NCI-H446 (cell line): ENCODE data around the gene DLG2.
"Not testable (repeated sequence)": the region's sequence is repeated elsewhere in the genome, so short reads cannot be mapped to it uniquely, and the experiment has no call there.

Experiments used
- DNase-seq, 2 experiments: peaks; one replicate each; lab custom pipeline; 2025; lab: John Stamatoyannopoulos, UW

DLG2 gene

DNA sequence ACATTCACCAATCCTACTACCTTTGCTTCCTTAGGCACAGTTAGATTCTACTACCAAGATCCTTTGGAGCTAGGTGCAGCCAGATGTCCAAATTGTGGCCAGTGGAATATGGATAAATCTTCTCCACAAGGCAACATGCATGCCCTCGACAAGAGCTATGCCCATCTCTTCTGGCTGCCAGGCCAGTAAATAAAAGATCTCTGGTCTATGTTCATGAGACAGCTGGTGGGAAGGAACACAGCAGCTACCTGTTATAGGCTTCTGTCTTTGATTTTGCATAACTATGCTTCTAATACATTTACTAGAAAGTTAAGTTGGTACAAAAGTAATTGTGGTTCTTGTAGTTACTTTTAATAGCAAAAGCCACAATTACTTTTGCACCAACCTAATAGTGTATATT, 182.7 kb downstream of the DLG2 start:
- DNase-seq = no peak

DNA sequence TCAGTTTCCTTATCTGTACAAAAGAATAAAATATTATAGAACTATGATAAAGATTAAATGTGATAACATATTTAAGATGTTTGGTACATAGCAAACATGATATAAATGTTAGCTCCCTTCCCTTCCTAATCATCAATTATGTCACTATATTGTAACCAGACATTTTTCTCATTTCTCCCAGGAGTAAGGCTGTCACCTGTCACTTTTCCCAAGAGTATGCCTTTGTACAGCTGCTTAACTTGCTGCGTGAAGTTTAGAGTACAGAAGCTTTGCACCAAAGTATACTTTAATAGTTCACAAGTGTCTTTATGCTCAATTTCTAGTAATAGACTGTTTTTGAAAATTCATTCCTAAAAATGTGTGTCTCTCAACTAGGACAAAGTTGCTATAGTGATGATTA, 186.9 kb downstream of the DLG2 start:
- no peak for DNase-seq

DNA sequence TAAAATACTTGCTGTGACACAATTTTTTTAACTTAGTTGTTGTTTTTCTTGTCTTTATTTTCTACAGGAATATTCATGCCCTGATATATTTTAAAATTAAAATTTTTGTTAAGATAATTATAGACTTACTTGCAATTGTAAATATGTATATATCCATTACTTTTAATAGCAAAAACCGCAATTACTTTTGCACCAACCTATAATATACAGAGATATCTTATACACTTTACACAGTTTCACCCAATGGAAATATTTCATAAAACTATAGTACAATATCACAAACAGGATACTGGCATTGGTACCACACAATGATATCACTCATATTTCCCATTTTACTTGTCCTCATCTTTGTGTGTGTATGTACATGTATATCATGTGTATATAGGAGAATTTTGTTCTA, 188.8 kb downstream of the DLG2 start:
- no peak for DNase-seq

DNA sequence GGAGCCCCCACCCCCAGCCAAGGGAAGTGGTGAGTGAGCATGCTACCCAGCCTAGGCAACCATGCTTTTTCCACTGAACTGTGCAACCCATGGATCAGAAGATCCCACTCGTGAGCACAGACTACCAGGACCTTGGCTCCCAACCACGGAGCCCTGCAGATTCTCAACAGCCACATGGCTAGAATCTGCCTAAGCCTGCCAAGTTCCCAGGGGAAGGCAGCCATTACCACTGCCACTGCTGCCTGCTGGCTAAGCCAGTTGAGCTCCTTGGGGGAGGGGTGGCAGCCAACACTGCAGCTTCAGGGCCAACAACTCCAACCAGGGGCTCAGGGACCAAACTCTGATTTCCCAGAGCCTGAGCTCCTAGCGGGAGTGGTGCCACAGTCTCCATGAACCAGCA, 195.8 kb downstream of the DLG2 start:
- no peak for DNase-seq

DNA sequence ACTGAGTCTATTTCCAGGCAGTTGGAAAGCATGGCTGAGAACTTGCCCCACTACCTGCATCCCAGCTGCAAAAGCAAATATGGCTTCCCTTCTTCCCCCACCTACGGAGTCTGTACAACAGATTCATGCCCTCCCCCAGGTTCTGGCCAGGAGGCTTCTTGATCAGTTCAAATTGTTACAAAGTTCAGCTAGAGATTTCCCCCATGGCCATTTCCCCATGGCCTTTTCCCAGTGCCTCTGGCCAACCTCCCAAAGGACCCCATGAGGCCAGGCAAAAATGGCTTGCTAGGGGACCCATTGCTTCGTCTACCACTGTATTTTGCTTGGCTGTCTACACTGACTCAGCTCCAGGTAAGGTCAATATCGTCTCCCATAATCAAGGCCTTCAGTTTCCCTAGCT, 203.3 kb downstream of the DLG2 start:
- DNase-seq = no peak

DNA sequence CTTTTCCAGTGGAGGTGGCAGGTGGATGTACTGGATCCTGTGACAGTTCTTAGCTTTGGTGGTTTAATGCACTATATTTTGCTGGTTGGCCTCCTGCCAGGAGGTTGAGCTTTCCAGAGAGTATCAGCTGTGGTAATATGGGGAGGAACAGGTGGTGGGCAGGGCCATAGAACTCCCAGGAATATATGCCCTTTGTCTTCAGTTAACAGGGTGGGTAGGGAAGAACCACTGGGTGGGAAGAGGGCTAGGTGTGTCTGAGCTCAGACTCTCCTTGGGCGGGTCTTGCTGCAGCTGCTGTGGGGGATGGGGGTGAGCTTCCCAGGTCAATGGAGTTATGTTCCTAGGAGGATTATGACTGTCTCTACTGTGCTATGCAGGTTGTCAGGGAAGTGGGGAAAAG, 203.8 kb downstream of the DLG2 start:
- DNase-seq = no peak

DNA sequence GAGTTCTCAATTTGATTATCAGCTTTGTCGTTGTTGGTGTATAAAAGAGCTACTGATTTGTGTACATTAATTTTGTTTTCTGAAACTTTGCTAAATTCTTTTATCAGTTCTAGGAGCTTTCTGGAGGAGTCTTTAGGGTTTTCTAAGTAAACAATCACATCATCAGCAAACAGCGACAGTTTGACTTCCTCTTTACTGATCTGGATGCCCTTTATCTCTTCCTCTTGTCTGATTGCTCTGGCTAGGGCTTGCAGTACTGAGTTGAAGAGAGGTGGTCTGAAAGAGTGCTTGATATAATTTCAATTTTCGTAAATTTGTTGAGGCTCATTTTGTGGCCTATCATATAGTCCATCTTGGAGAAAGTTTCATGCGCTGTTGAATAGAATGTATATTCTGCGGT, 213.0 kb downstream of the DLG2 start:
- DNase-seq = no peak

DNA sequence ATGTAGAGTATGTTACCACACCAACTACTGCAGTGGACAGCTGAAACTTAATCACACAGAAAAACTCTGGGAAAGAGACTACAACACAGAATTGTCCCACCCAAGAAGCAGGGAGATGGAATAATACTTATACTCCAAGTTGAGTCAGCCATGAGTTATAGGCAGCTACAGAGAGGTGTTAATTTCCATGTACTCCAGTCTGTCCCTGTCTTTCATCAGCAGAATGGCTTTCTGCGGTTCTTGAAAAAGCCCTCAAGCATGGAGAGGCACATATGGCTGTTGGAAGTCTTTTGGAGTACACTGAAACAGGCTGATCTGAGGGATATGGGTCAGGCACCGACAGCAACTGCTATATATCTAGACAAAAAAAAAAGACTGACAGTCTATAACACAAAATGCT, 219.5 kb downstream of the DLG2 start:
- DNase-seq = no peak

DNA sequence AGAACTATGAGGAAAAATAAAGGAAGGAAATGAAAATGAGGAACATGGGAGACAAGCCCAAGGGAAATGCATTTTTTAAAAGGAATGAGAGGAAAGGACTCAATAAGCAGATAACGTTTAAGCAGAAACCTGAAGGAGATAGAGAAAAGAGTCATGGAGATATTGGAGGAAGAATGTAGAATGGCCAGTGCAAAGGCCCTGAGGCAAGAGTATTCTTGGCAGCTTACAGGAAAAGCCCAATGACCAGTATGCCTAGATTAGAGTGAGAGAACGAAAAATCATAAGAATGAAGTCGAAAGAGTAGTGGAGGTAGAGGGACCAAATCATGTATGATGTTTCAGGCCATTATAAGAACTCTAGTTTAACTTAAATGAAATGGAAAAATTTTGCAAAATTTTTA, 220.3 kb downstream of the DLG2 start:
- DNase-seq = no peak

DNA sequence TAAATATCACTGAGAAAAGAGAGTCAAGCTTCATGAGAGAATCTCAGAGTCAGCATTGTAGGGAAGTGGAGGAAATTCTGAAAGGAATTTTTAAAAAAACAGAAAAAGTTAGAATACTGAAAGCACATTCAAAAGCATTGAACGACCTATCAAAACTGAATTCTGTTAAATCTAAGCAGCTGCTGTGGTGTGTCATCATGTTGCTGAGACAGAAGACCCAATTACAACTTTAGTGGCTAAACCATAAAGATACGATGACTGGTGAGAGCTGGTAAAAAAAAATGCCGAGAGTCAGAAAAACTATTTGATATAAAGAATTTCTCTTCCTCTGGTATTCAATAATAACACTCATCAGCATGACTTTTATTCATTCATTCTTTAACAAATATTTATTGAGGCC, 220.8 kb downstream of the DLG2 start:
- DNase-seq = no peak

DNA sequence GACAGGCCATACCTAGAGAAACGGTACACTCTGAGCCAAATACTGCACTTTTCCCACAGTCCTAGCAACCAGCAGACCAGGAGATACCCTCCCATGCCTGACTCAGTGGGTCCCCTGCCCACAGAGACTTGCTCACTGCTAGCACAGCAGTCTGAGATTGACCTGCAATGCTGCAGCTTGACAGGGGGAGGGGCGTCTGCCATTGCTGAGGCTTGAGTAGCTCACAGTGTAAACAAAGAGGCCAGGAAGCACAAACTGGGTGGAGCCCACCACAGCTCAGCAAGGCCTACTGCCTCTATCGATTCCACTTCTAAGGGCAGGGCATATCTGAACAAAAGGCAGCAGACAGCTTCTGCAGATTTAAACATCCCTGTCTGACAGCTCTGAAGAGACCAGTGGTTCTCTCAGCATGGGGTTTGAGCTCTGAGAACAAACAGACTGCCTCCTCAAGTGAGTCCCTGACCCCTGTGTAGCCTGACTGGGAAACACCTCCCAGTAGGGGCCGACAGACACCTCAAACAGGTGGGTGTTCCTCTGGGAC, 231.6 kb downstream of the DLG2 start:
- DNase-seq = not testable (repeated sequence)

DNA sequence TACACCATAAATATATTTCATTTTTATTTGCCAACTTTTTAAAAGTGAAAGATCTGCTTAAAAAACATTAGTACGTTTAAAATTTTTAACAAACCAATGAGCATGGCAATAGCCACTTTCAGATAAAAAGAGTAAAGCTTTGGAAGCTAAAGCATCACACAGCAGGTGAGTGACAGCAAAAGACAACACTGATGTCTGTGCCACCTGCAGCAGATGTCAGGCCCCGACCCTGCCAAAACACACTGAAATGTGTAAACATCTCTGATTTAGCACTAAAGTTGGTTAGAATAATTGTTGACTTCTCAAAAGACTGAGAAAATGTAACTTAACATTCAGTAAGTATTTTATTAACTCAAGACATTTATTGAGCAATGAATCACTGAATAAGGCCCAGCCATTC, 232.9 kb downstream of the DLG2 start:
- no peak for DNase-seq

DNA sequence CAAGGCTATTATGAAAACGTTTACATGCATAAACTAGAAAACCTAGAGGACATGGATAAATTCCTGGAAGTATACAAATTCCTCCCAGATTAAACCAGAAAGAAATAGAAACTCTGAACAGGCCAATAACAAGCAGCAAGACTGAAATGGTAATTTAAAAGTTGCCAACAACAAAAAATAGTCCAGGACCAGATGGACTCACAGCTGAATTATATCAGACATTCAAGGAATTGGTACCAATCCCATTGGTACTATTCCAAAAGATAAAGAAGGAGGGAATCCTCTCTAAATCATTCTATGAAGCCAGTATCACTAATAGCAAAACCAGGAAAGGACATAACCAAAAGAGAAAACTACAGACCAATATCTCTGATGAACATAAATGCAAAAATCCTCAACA, 236.0 kb downstream of the DLG2 start:
- DNase-seq = no peak

DNA sequence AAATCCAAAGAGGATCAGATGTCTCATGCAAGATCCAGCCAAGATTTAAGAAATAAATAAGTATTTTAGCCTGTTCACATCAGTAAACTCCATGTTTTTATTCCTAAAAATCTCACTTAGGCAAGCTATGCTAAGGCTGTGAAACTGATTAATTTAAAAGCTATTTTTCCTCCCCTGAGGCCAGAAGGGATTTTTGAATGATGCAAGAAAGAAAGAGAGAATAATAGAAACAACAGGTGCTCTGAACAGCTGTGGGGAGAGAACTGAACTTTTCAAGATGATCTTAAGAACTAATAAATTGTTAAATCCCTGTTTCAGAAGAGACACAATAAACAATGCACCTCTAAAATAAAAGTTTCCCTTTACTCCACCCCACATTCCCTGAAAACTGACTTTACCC, 241.6 kb downstream of the DLG2 start:
- DNase-seq = no peak

DNA sequence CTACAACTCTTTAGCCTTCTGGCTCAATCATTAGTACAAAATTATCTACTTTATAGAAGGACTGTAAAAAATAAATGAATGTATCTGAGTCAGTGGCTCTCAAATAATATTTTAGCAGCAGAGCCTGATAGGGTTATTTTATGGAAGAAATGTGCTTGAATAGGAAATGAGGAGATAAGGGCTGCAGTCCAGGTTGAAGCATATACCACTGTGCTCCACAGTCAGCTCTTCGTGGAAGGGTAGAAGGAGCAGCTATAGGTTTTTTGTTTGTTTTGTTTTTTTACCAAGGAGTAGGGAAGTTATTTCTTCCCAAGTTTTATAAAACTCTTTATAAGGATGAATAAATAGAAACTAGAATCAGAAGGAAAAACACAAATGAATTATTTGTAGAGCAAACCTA, 242.0 kb downstream of the DLG2 start:
- no peak for DNase-seq

DNA sequence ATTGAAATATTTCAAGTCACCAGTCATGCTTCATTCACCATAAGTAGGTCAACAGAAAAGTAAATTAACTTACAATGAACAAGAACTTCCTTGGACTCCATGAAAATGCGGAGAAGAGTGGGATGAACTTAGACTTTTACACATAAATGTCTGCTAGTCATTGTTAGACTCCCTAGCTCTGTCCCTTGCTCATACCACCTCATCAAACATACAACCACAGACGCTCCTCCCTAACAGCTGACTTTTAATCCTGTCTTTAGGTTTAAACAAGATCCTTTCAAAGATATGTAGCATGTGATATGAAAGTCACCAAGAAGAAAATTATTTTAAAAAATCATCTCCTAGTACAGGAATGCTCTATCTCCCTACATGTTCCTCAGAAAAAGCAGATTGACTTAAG, 248.1 kb downstream of the DLG2 start:
- no peak for DNase-seq

DNA sequence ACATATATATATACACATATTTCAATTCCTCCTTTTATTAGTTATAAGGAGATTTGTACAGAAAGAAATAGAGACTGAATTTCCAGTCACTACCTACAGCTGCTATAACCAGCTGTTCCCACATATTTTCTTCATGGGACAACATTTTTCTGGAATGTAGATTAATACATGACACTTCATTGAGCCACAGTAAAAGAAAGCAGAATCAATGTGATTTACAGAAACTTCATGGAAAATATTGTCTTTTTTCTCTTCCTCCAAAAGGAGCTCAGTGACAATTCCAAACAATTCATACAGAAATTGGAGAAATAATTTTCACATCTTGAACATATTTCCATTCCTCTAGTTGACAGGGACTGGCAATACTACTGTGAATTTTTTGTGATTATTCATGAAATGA, 249.2 kb downstream of the DLG2 start:
- DNase-seq = no peak

DNA sequence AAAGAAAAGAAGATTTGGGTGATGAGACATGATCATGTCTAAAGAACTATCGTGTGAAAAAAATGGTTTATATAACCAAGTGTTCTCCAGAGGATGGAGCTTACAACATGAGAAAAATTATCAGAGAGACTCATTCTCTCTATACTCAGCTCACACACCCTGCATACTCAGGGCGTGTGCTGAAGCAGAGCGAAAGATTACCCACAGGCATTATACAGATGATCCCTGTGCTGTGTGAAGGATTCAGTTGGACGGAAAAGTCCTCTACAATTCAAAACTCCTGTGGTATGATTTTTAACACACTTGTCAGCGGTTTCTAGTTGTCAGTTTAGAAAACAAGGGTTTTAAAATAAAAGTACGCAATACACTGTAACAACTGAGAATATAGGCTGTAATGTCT, 267.3 kb downstream of the DLG2 start:
- DNase-seq = no peak

DNA sequence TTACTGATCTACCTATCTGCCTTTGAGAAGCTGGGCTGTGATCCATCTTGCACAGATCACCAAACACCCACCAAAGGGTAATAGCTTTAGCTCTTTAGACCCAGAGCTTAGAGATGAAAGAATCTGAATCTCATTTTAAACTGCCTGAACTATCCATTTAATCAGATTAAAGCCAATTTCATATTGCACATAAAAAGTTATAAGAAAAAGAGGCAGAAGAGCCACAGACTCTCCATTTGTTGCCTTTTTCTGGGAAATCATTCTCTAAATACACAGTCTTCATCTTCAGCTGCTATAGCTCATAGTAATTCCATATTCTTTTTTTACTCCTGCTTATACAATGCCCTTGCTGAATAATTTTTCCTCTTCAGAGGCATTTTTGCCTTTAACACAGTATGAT, 271.2 kb downstream of the DLG2 start:
- DNase-seq = no peak

DNA sequence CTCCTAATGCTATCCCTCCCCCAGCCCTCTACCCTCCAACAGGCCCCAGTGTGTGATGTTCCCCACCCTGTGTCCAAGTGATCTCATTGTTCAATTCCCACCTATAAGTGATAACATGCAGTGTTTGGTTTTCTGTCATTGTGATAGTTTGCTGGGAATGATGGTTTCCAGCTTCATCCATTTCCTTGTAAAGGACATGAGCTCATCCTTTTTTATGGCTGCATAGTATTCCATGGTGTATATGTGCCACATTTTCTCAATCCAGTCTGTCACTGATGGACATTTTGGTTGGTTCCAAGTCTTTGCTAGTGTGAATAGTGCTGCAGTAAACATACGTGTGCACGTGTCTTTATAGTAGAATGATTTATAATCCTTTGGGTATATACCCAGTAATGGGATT, 277.6 kb downstream of the DLG2 start:
- not testable (repeated sequence) for DNase-seq

DNA sequence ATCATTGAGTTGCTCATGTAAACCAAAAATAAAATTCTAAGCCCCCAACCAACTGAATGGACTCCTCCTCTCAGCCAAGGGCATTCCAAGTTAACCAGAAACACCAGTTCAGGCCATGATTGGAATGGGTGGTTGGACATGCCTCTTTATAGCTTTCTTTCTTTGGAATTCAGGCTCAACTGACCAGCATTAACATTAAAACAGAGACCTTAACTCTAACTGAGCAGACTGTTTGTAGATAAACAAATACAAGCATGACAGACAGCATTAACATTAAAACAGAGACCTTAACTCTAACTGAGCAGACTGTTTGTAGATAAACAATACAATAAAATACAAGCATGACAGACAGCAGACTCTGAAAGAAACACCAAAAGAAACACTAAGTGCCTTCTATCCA, 278.2 kb downstream of the DLG2 start:
- DNase-seq = no peak

DNA sequence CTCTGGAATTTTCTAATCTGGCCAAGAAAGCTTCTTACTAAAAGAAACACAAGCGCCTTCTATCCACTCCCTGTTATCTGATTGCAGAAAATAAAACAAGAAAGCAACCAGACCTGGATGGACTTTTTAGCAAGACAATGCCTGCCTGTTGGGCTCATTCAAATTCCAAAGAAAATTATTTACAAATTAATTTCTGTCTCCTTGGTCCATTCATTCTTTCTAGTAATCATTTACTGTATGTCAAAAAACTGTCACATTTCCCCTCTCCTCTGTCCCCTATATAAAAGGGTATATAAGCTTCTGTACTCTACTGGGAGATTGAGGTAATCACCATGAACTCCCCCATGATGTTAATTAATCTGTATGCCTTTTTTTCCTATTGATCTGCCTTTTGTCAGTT, 279.9 kb downstream of the DLG2 start:
- DNase-seq = no peak

DNA sequence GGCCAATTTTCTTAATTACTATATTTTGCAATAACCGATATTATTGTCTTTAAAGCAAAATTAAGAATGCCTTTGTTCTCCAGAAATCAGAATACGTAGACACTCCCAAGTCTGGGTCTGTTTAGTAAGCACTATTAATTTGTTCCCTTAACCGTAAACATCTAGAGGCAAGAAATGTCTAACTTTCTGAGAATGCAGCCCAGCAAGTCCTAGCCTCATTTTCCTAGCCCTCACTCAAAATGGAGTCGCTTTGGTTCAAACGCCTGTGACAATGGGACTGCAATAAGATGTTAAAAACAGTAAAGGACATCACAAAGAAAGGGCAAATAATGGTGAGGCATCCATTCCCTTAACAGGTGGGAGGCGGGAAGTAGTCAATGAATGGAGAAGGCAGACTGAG, 280.7 kb downstream of the DLG2 start:
- DNase-seq = no peak

DNA sequence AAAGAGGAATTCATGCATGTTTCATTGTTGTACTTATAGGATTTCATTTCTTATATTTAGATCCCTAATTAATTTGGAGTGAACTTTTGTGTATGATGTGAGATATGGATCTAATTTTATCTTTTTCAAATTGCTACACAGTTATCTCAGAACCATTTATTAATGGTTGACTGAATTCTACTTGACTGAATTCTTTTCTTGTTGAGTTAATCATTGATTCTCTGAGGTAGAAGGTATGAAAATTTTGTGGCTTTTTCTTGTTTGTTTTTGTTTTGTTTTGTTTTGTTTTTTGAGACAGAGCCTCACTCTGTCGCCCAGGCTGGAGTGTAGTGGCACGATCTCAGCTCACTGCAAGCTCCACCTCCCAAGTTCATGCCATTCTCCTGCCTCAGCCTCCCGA, 286.3 kb downstream of the DLG2 start:
- not testable (repeated sequence) for DNase-seq

DNA sequence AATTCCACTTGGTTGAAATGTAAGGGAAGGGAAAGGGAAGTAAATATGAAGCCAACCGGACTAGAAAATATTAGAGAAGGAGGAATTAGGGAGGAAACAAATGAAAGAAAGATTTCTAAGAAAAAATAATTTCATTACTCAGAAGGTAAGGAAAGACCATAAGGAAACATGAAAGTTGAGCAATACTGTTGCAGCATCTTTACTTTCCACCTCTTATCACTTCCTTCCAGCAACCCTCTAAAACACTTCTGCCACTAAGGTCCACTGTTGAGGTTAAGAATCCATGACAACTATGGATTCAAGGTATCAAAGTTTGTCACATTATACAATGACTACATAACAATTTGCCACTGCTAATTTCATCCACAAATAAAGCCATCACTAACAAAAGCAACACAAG, 308.6 kb downstream of the DLG2 start:
- no peak for DNase-seq
